HEK293T (cell line): Measurements from ENCODE around the gene RPA3.

Source experiments
- BHLHE40 ChIP-seq: fragments of 450-650 bp; IDR thresholded peaks from 2 replicates; pipeline ENCODE4 v1.6.1; 2016; ENCODE audit warnings: mild to moderate bottlenecking, moderate library complexity, borderline replicate concordance
- ELF4 ChIP-seq: fragments of 450-650 bp; IDR thresholded peaks from 2 replicates; pipeline ENCODE4 v1.6.1; 2017; ENCODE audit warnings: antibody characterized with exemption
- FOXA1 ChIP-seq: fragments of 450-650 bp; IDR thresholded peaks from 2 replicates; pipeline ENCODE4 v1.6.1; 2016; ENCODE audit warnings: mild to moderate bottlenecking
- FOXK2 ChIP-seq: fragments of 450-650 bp; IDR thresholded peaks from 2 replicates; pipeline ENCODE4 v1.6.1; 2016; ENCODE audit warnings: mild to moderate bottlenecking
- FOXM1 ChIP-seq: fragments of 450-650 bp; IDR thresholded peaks from 2 replicates; pipeline ENCODE4 v1.6.1; 2017; ENCODE audit warnings: mild to moderate bottlenecking, borderline replicate concordance
- SP1 ChIP-seq: fragments of 450-650 bp; IDR thresholded peaks from 2 replicates; pipeline ENCODE4 v1.6.1; 2017
- SUZ12 ChIP-seq: fragments of 450-650 bp; IDR thresholded peaks from 2 replicates; pipeline ENCODE4 v1.6.1; 2016; ENCODE audit warnings: mild to moderate bottlenecking
- ZNF384 ChIP-seq: fragments of 450-650 bp; IDR thresholded peaks from 2 replicates; pipeline ENCODE4 v1.6.1; 2016

DNA sequence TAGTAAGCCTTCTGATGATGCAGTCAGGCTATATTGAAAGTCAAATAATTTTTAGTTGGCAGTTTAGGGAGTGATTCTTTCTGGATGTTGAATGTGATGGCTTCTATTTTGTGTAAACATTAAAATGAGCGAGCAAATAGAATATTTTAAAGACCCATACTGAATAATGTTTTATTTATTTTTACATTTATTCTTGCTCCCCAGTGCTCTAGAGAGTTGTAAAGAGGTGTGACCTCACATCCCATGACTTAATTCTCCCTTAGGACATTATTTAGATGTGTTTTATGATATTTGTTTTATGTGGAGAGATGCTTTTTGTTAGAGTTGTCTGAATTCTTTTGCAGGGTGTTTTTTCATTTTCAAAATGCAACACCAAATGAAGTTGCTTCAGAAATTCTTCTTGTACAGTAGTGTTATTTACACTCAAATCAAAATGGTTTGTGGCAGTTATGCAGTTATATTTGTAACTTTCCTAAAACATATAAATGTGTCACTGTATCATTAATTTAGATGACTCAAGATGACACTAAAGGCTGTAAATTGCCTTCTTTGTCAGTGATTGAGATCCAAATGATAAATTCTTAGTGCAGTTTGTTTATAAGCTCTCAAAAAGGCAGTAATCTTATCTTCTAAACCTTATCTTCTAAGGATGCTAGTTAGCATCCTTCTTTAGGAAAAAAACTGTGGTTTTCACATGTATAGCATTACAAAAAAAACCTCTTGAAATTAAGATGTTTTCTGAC, 65.4 kb downstream of the RPA3 start:
- TF ChIP-seq FOXA1 (no peak), ZNF384 (no peak), SP1 (no peak), FOXM1 (no peak), FOXK2 (no peak), SUZ12 (no peak), BHLHE40 (no peak), ELF4 (no peak)
